Measurements from ENCODE around the gene GNAS.

DNA sequence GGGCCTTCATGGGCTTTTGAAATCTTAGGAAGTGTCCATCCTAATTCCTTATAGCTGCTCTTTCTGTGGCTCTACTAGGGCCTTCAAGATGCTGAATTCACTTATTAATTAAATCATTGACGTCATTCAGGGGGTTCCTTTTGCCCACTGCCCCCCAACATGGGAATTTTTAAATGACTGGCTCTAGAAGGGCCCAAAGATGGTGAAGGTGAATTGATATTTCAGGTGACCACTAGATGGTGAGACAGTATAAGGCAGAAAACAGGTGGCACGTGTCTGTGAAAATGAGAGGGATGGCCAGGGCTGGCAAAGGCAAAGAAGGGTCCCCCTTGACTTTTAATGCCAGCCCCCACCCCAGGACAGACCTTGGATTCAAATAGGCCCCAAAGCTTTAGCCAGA lies 11.8 kb downstream of the GNAS start:
- TF ChIP-seq, protein P1, sequence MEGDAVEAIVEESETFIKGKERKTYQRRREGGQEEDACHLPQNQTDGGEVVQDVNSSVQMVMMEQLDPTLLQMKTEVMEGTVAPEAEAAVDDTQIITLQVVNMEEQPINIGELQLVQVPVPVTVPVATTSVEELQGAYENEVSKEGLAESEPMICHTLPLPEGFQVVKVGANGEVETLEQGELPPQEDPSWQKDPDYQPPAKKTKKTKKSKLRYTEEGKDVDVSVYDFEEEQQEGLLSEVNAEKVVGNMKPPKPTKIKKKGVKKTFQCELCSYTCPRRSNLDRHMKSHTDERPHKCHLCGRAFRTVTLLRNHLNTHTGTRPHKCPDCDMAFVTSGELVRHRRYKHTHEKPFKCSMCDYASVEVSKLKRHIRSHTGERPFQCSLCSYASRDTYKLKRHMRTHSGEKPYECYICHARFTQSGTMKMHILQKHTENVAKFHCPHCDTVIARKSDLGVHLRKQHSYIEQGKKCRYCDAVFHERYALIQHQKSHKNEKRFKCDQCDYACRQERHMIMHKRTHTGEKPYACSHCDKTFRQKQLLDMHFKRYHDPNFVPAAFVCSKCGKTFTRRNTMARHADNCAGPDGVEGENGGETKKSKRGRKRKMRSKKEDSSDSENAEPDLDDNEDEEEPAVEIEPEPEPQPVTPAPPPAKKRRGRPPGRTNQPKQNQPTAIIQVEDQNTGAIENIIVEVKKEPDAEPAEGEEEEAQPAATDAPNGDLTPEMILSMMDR (IDR thresholded peaks at IDR 0.05), result peak in 1 of 6 experiments; percentile 23
- no peak for TF ChIP-seq POLR2A (IDR thresholded peaks at IDR 0.05)

Data from esophagus squamous epithelium (tissue), 4 donors.